MM.1S (cell line): ENCODE results near the gene HPSE2.
A peak's percentile ranks its signal among the peaks of the same experiment; 100 is the strongest.

Source experiments
- DNase-seq: peaks from one replicate; pipeline ENCODE4 v3.0.0-alpha.2; 2015
- H2AFZ ChIP-seq: fragments of 300-600 bp; sonication (generic); 2 replicates; pipeline ENCODE4 v1.6.0; 2016; ENCODE audit warnings: antibody characterized with exemption, low read length
- H3F3A ChIP-seq: fragments of 300-600 bp; sonication (generic); 2 replicates; pipeline ENCODE4 v1.6.1; 2016; ENCODE audit warnings: mild to moderate bottlenecking, antibody characterized with exemption, low read length, moderate library complexity, mixed read lengths; ENCODE audit not compliant: insufficient read depth
- H3K27ac ChIP-seq: fragments of 300-600 bp; sonication (generic); 2 replicates; pipeline ENCODE4 v1.5.1; 2016; ENCODE audit warnings: mild to moderate bottlenecking, low read length
- H3K27me3 ChIP-seq: fragments of 300-600 bp; sonication (generic); replicated peaks from 2 replicates; pipeline ENCODE4 v1.6.0; 2016; ENCODE audit warnings: low read length; ENCODE audit not compliant: insufficient read depth
- H3K36me3 ChIP-seq: fragments of 300-600 bp; sonication (generic); replicated peaks from 2 replicates; pipeline ENCODE4 v1.6.1; 2016; ENCODE audit warnings: mild to moderate bottlenecking, low read length, mixed read lengths; ENCODE audit not compliant: insufficient read depth
- H3K4me1 ChIP-seq: fragments of 300-600 bp; sonication (generic); 2 replicates; pipeline ENCODE4 v1.6.1; 2016; ENCODE audit warnings: low read length, mixed read lengths
- H3K4me2 ChIP-seq: fragments of 300-600 bp; sonication (generic); 2 replicates; pipeline ENCODE4 v1.6.0; 2016; ENCODE audit warnings: low read depth, low read length
- H3K4me3 ChIP-seq: fragments of 300-600 bp; sonication (generic); 2 replicates; pipeline ENCODE4 v1.5.1; 2016; ENCODE audit warnings: low read length, mixed read lengths
- H3K79me2 ChIP-seq: fragments of 300-600 bp; sonication (generic); 2 replicates; pipeline ENCODE4 v1.6.1; 2016; ENCODE audit warnings: mixed run types, low read length, mixed read lengths
- H3K9ac ChIP-seq: fragments of 300-600 bp; sonication (generic); 2 replicates; pipeline ENCODE4 v1.6.1; 2016; ENCODE audit warnings: low read length, mixed read lengths
- H3K9me2 ChIP-seq: fragments of 300-600 bp; sonication (generic); replicated peaks from 2 replicates; pipeline ENCODE4 v1.6.1; 2016; ENCODE audit warnings: mild to moderate bottlenecking, low read length, mixed read lengths; ENCODE audit not compliant: insufficient read depth
- H3K9me3 ChIP-seq: fragments of 300-600 bp; sonication (generic); replicated peaks from 2 replicates; pipeline ENCODE4 v1.6.1; 2016; ENCODE audit warnings: mild to moderate bottlenecking, low read length, mixed read lengths; ENCODE audit not compliant: insufficient read depth
- H4K20me1 ChIP-seq: fragments of 300-600 bp; sonication (generic); 2 replicates; pipeline ENCODE4 v1.6.1; 2016; ENCODE audit warnings: mild to moderate bottlenecking, low read length, moderate library complexity, mixed read lengths; ENCODE audit not compliant: insufficient read depth
- EZH2 ChIP-seq: fragments of 300-600 bp; sonication (generic); optimal IDR thresholded peaks from 2 replicates; pipeline ENCODE3; 2017; ENCODE audit warnings: low read depth, mild to moderate bottlenecking, antibody characterized with exemption, low read length, mixed read lengths
- EZH2phosphoT487 ChIP-seq: fragments of 300-600 bp; sonication (generic); IDR thresholded peaks from 2 replicates; pipeline ENCODE4 v1.6.1; 2018; ENCODE audit warnings: antibody characterized with exemption, low read length
- TF ChIP-seq, protein P1 (sequence below): fragments of 300-600 bp; sonication (generic); IDR thresholded peaks from 2 replicates; pipeline ENCODE4 v1.5.1; 2016; ENCODE audit warnings: antibody characterized with exemption, low read length, mixed read lengths

The HPSE2 gene

DNA sequence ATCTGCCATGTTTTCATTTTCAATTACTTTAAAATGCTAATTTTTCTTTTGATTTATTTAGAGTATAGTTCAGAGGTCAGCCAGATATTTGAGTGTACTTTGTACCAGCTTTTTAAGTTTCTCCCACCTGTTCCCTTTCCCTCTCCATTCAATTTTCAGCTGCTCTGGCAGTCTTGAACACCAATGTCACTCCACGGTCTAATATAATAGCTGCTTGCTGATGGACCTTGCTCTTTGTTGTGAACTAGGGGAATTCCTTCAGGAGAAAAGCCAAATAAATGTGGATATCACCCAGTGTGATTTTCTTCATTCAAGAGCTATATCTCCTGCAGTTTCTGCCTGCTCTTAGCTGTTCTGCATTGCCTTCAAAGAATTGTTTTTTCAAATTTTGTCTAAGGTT lies 785.0 kb downstream of the HPSE2 start:
- Histone ChIP-seq H3K4me3 (no peak overlapping the region), H3K9ac (no peak overlapping the region), H2AFZ (no peak overlapping the region), H3F3A (no peaks in the 10 kb centered on the region), H3K27ac (no peak overlapping the region), H3K9me2 (no peaks in the 10 kb centered on the region), H3K4me2 (no peak overlapping the region), H3K9me3 (no peaks in the 10 kb centered on the region), H3K4me1 (peaks cover 4% of the 10 kb centered on the region; the same call in 1 of the 2 replicates), H3K36me3 (no peaks in the 10 kb centered on the region), H3K79me2 (peaks cover 17% of the 10 kb centered on the region), H3K27me3 (no peaks in the 10 kb centered on the region), H4K20me1 (no peaks in the 10 kb centered on the region)
- TF ChIP-seq EZH2, result no peak
- no peak for TF ChIP-seq EZH2phosphoT487
- TF ChIP-seq, protein P1, sequence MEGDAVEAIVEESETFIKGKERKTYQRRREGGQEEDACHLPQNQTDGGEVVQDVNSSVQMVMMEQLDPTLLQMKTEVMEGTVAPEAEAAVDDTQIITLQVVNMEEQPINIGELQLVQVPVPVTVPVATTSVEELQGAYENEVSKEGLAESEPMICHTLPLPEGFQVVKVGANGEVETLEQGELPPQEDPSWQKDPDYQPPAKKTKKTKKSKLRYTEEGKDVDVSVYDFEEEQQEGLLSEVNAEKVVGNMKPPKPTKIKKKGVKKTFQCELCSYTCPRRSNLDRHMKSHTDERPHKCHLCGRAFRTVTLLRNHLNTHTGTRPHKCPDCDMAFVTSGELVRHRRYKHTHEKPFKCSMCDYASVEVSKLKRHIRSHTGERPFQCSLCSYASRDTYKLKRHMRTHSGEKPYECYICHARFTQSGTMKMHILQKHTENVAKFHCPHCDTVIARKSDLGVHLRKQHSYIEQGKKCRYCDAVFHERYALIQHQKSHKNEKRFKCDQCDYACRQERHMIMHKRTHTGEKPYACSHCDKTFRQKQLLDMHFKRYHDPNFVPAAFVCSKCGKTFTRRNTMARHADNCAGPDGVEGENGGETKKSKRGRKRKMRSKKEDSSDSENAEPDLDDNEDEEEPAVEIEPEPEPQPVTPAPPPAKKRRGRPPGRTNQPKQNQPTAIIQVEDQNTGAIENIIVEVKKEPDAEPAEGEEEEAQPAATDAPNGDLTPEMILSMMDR, result no peak
- no peak for DNase-seq

DNA sequence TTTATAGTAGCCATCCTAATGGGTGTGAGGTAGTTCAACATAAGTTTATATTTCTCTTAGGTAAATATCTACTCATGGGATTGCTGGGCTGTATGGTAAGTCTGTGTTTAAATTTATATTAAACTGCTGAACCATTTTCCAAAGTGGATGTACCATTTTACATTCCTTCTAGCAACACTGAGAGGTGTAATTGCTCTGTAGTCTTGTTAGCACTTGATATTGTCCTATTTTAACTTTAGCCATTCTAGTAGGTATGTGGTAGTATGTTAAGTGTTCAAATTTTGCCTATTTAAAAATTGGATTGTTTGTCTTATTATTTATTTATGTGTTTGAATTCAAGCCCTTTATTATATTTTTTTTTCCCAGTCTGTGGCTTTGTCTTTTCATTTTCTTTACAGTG lies 786.4 kb downstream of the HPSE2 start:
- TF ChIP-seq, protein P1, result no peak
- no peak for TF ChIP-seq EZH2phosphoT487
- no peak for TF ChIP-seq EZH2
- H3K4me2 ChIP-seq, result no peak overlapping the region

DNA sequence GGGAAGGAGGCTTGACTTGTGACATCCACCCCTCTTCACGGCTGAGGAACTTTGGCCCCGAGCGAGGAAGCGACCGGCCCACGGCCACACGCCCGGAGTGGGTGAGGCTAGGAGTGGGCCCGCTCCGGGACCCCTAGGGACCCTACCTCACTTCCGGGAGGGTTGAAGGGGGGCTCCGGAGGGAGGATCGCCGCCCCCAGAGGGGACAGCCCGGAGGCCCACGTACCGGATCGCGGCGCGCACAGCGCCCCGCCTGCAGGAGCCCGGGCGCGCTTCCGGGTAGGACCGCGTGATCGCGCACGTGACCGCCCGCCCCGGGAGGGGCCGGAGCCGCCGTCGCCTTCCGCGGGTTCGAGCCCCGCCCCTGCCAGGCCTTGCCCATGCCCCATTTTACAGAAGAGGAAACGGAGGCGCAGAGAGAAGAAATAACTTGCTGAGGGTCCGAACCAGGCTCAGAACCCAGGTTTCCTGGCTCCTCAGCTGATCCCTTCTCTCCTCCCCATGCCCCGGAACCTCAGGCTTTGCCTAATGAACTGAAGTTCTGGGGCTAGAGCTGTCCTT lies 788.9 kb downstream of the HPSE2 start, which contains the start of gene HPS1:
Gene HPS1 (minus strand): TSS at position 275 of the 561 bp plus-strand sequence. CDS start 3,695 bp downstream, outside the sequence.
- Histone ChIP-seq H3K36me3 (peaks cover 4% of the 10 kb centered on the region; the same call in 1 of the 2 replicates), H4K20me1 (no peaks in the 10 kb centered on the region), H3K4me2 (peak within 1 kb of the TSS; percentile 93), H3K27me3 (no peaks in the 10 kb centered on the region), H3K27ac (peak within 1 kb of the TSS; percentile 69), H3K4me3 (peak within 1 kb of the TSS; percentile 88), H3K9me2 (no peaks in the 10 kb centered on the region), H2AFZ (peak within 1 kb of the TSS; percentile 100), H3F3A (no peaks in the 10 kb centered on the region), H3K9ac (peak within 1 kb of the TSS; percentile 92), H3K4me1 (peaks cover 9% of the 10 kb centered on the region; the same call in 1 of the 2 replicates), H3K79me2 (peaks cover 43% of the 10 kb centered on the region), H3K9me3 (no peaks in the 10 kb centered on the region)
- TF ChIP-seq, protein P1, result no peak
- no peak for TF ChIP-seq EZH2phosphoT487
- TF ChIP-seq EZH2, result no peak
- peak; percentile 87 for DNase-seq

More for the DNA sequence above, 786.4 kb downstream of the HPSE2 start:
- H3K9me2 ChIP-seq, result no peaks in the 10 kb centered on the region
- peaks cover 9% of the 10 kb centered on the region; the same call in 1 of the 2 replicates for H3K4me1 ChIP-seq
- H3F3A ChIP-seq, result no peaks in the 10 kb centered on the region
- peaks cover 30% of the 10 kb centered on the region for H3K79me2 ChIP-seq
- H3K9me3 ChIP-seq, result no peaks in the 10 kb centered on the region
- 0 out of 2 replicates have a peak, but pooled peaks cover 3% of the 10 kb centered on the region for H3K36me3 ChIP-seq
- H4K20me1 ChIP-seq, result no peaks in the 10 kb centered on the region
- no peaks in the 10 kb centered on the region for H3K27me3 ChIP-seq
- no peak overlapping the region for H2AFZ ChIP-seq
- DNase-seq, result no peak
- no peak overlapping the region for H3K9ac ChIP-seq
- H3K4me3 ChIP-seq, result no peak overlapping the region
- no peak overlapping the region for H3K27ac ChIP-seq
